Stimulated activated naive CD4-positive, alpha-beta T cell treated with Interleukin-2 at 50 U/mL for 16 hours (primary cell): Measurements from ENCODE around the gene FKTN.

ENCODE experiments used
- DNase-seq: peaks from one replicate; lab custom pipeline; 2025; lab: John Stamatoyannopoulos, UW

The FKTN gene

GRCh38 chr9:105632807-105633206 lies 74.9 kb downstream of the FKTN start:
- DNase-seq = no peak

GRCh38 chr9:105633411-105633810 lies 75.5 kb downstream of the FKTN start:
- DNase-seq = no peak

GRCh38 chr9:105636331-105636730 lies 78.4 kb downstream of the FKTN start:
- no peak for DNase-seq

- DNase-seq = no peak
Observed at GRCh38 chr9:105637787-105638395, 80.0 kb downstream of the FKTN start.

- no peak for DNase-seq
Observed at GRCh38 chr9:105639936-105640335, 82.0 kb downstream of the FKTN start.

GRCh38 chr9:105643795-105644194 lies 85.9 kb downstream of the FKTN start:
- no peak for DNase-seq

GRCh38 chr9:105646879-105647594 lies 89.1 kb downstream of the FKTN start:
- DNase-seq = no peak

GRCh38 chr9:105647595-105648349 lies 89.8 kb downstream of the FKTN start:
- no peak for DNase-seq

GRCh38 chr9:105651806-105652205 lies 93.9 kb downstream of the FKTN start:
- no peak for DNase-seq

GRCh38 chr9:105656131-105656921 lies 98.4 kb downstream of the FKTN start:
- DNase-seq = no peak

- DNase-seq = no peak
Observed at GRCh38 chr9:105658351-105658750, 100.4 kb downstream of the FKTN start.

- no peak for DNase-seq
Observed at GRCh38 chr9:105661011-105661410, 103.1 kb downstream of the FKTN start.

GRCh38 chr9:105662184-105663104 lies 104.5 kb downstream of the FKTN start, which contains the start of gene TAL2:
TSS of gene TAL2 (plus strand) at chr9:105662457. CDS start at chr9:105662497, 40 bp downstream.
- DNase-seq = no peak

GRCh38 chr9:105663914-105664313 lies 106.0 kb downstream of the FKTN start:
- DNase-seq = no peak

- DNase-seq = no peak
Observed at GRCh38 chr9:105667867-105668266, 109.9 kb downstream of the FKTN start.

GRCh38 chr9:105670315-105670714 lies 112.4 kb downstream of the FKTN start:
- DNase-seq = no peak

GRCh38 chr9:105670775-105671174 lies 112.8 kb downstream of the FKTN start:
- no peak for DNase-seq

GRCh38 chr9:105672711-105673234 lies 114.8 kb downstream of the FKTN start:
- DNase-seq = no peak

- no peak for DNase-seq
Observed at GRCh38 chr9:105673850-105674387, 116.0 kb downstream of the FKTN start.

- no peak for DNase-seq
Observed at GRCh38 chr9:105676351-105676923, 118.5 kb downstream of the FKTN start.
